Measurements from ENCODE around the gene LARP4. TPM values are rescaled to one million over a fixed set of nuclear protein-coding genes. Genes with fewer than 3 reads are reported as not detected.
"Not testable (repeated sequence)": the region's sequence is repeated elsewhere in the genome, so short reads cannot be mapped to it uniquely, and the experiment has no call there.

The LARP4 gene
- total RNA-seq, 1 donor from 2014 or later = 29.2 TPM

GRCh38 chr12:50483488-50483887 is 82.8 kb downstream of the LARP4 start:
- DNase-seq (ENCODE audit: low read depth) (no peak), FAIRE-seq (no peak)
- Histone ChIP-seq H3K4me3 (ENCODE audit: low read depth, low read length) (no peak overlapping the region), H3K36me3 (ENCODE audit: control insufficient read depth, insufficient read depth, low read length) (no peaks in the 10 kb centered on the region), H3K27me3 (ENCODE audit: control insufficient read depth, insufficient read depth, low read length) (no peaks in the 10 kb centered on the region)
- TF ChIP-seq CTCF (IDR thresholded peaks at IDR 0.05; ENCODE audit: insufficient read depth, low read length, severe bottlenecking) = no peak

GRCh38 chr12:50488801-50489200 is 88.1 kb downstream of the LARP4 start:
- no peak for FAIRE-seq
- DNase-seq (ENCODE audit: low read depth) = no peak
- Histone ChIP-seq H3K36me3 (ENCODE audit: control insufficient read depth, insufficient read depth, low read length) (no peaks in the 10 kb centered on the region), H3K27me3 (ENCODE audit: control insufficient read depth, insufficient read depth, low read length) (no peaks in the 10 kb centered on the region), H3K4me3 (ENCODE audit: low read depth, low read length) (no peak overlapping the region)
- TF ChIP-seq CTCF (IDR thresholded peaks at IDR 0.05; ENCODE audit: insufficient read depth, low read length, severe bottlenecking) = no peak

GRCh38 chr12:50498119-50498518 is 97.4 kb downstream of the LARP4 start:
- not testable (repeated sequence) for DNase-seq (ENCODE audit: low read depth); FAIRE-seq; H3K36me3 ChIP-seq (ENCODE audit: control insufficient read depth, insufficient read depth, low read length); H3K27me3 ChIP-seq (ENCODE audit: control insufficient read depth, insufficient read depth, low read length); H3K4me3 ChIP-seq (ENCODE audit: low read depth, low read length)

- peak; percentile 94 for TF ChIP-seq CTCF (IDR thresholded peaks at IDR 0.05; ENCODE audit: insufficient read depth, low read length, severe bottlenecking)
- FAIRE-seq = no peak
These were observed 104.4 kb downstream of the LARP4 start, which contains the start of gene DIP2B for GRCh38 chr12:50504798-50505674. Gene DIP2B (plus strand): TSS chr12:50504985. CDS start chr12:50505141, 156 bp downstream.

GRCh38 chr12:50505675-50506530 is 105.2 kb downstream of the LARP4 start:
- no peak for TF ChIP-seq CTCF (IDR thresholded peaks at IDR 0.05; ENCODE audit: insufficient read depth, low read length, severe bottlenecking)
- DNase-seq (ENCODE audit: low read depth) = no peak
- FAIRE-seq = no peak
- Histone ChIP-seq H3K4me3 (ENCODE audit: low read depth, low read length) (peak overlapping the region; percentile 69), H3K27me3 (ENCODE audit: control insufficient read depth, insufficient read depth, low read length) (no peaks in the 10 kb centered on the region), H3K36me3 (ENCODE audit: control insufficient read depth, insufficient read depth, low read length) (no peaks in the 10 kb centered on the region)

More at GRCh38 chr12:50504798-50505674, 104.4 kb downstream of the LARP4 start, which contains the start of gene DIP2B:
- Histone ChIP-seq H3K36me3 (ENCODE audit: control insufficient read depth, insufficient read depth, low read length) (no peaks in the 10 kb centered on the region), H3K27me3 (ENCODE audit: control insufficient read depth, insufficient read depth, low read length) (no peaks in the 10 kb centered on the region), H3K4me3 (ENCODE audit: low read depth, low read length) (peak within 1 kb of the TSS; percentile 69)
- DNase-seq (ENCODE audit: low read depth) = peak; percentile 64
